ENCODE results near the gene ZFPL1. TPM values are rescaled to one million over a fixed set of nuclear protein-coding genes. Genes with fewer than 3 reads are reported as not detected.

The ZFPL1 gene
- total and polyA plus RNA-seq, 4 donors: 12.3 to 19.2 (median 16.3) TPM

DNA sequence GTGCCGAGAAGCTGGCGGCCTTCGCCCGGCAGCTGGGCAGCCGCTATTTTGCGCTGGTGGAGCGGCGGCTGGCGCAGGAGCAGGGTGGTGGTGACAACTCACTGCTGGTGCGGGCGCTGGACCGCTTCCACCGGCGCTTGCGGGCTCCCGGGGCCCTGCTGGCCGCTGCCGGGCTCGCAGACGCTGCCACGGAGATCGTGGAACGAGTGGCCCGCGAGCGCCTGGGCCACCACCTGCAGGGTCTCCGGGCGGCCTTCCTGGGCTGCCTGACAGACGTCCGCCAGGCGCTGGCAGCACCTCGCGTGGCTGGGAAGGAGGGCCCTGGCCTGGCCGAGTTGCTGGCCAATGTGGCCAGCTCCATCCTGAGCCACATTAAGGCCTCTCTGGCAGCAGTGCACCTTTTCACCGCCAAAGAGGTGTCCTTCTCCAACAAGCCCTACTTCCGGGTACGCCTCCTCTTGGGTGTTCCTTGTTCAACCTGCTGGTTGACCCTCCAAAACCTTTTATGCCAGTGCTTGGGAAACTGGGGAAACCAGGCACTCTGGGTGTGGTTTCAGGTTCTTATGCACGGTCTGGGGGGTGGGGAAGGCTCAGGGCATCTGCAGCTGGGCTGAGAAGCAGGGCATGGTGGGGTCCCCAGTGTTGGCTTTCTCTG, 24.6 kb downstream of the ZFPL1 start:
- H3K4me3 ChIP-seq (ENCODE audit: low read depth in 1 of 3, low read length in 3 of 3): no peak overlapping the region
- 96% methylated on average over 38 of the region's 38 CpGs for WGBS
- no peaks in the 10 kb centered on the region for H3K9me3 ChIP-seq (ENCODE audit: control insufficient read depth in 4 of 4, low read length in 3 of 4)
- TF ChIP-seq, protein P1, sequence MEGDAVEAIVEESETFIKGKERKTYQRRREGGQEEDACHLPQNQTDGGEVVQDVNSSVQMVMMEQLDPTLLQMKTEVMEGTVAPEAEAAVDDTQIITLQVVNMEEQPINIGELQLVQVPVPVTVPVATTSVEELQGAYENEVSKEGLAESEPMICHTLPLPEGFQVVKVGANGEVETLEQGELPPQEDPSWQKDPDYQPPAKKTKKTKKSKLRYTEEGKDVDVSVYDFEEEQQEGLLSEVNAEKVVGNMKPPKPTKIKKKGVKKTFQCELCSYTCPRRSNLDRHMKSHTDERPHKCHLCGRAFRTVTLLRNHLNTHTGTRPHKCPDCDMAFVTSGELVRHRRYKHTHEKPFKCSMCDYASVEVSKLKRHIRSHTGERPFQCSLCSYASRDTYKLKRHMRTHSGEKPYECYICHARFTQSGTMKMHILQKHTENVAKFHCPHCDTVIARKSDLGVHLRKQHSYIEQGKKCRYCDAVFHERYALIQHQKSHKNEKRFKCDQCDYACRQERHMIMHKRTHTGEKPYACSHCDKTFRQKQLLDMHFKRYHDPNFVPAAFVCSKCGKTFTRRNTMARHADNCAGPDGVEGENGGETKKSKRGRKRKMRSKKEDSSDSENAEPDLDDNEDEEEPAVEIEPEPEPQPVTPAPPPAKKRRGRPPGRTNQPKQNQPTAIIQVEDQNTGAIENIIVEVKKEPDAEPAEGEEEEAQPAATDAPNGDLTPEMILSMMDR (IDR thresholded peaks at IDR 0.05; ENCODE audit: low read depth, low read length, missing input control): no peak
- TF ChIP-seq, protein P2, sequence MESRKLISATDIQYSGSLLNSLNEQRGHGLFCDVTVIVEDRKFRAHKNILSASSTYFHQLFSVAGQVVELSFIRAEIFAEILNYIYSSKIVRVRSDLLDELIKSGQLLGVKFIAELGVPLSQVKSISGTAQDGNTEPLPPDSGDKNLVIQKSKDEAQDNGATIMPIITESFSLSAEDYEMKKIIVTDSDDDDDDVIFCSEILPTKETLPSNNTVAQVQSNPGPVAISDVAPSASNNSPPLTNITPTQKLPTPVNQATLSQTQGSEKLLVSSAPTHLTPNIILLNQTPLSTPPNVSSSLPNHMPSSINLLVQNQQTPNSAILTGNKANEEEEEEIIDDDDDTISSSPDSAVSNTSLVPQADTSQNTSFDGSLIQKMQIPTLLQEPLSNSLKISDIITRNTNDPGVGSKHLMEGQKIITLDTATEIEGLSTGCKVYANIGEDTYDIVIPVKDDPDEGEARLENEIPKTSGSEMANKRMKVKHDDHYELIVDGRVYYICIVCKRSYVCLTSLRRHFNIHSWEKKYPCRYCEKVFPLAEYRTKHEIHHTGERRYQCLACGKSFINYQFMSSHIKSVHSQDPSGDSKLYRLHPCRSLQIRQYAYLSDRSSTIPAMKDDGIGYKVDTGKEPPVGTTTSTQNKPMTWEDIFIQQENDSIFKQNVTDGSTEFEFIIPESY (IDR thresholded peaks at IDR 0.05): no peak
- TF ChIP-seq, protein P3, sequence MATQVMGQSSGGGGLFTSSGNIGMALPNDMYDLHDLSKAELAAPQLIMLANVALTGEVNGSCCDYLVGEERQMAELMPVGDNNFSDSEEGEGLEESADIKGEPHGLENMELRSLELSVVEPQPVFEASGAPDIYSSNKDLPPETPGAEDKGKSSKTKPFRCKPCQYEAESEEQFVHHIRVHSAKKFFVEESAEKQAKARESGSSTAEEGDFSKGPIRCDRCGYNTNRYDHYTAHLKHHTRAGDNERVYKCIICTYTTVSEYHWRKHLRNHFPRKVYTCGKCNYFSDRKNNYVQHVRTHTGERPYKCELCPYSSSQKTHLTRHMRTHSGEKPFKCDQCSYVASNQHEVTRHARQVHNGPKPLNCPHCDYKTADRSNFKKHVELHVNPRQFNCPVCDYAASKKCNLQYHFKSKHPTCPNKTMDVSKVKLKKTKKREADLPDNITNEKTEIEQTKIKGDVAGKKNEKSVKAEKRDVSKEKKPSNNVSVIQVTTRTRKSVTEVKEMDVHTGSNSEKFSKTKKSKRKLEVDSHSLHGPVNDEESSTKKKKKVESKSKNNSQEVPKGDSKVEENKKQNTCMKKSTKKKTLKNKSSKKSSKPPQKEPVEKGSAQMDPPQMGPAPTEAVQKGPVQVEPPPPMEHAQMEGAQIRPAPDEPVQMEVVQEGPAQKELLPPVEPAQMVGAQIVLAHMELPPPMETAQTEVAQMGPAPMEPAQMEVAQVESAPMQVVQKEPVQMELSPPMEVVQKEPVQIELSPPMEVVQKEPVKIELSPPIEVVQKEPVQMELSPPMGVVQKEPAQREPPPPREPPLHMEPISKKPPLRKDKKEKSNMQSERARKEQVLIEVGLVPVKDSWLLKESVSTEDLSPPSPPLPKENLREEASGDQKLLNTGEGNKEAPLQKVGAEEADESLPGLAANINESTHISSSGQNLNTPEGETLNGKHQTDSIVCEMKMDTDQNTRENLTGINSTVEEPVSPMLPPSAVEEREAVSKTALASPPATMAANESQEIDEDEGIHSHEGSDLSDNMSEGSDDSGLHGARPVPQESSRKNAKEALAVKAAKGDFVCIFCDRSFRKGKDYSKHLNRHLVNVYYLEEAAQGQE (IDR thresholded peaks at IDR 0.05): no peak
- TF ChIP-seq SP1 (IDR thresholded peaks at IDR 0.05) (no peak), RAD21 (IDR thresholded peaks at IDR 0.05) (no peak), NR2F2 (IDR thresholded peaks at IDR 0.05) (no peak), TAF1 (conservative IDR thresholded peaks at IDR 0.05) (no peak), JUND (IDR thresholded peaks at IDR 0.05) (no peak), GABPA (IDR thresholded peaks at IDR 0.05 in 1 of 2, conservative IDR thresholded peaks at IDR 0.05 in 1 of 2) (no peak), YY1 (IDR thresholded peaks at IDR 0.05) (no peak), FOXA1 (IDR thresholded peaks at IDR 0.05) (no peak), FOXA2 (IDR thresholded peaks at IDR 0.05) (no peak)
- TF ChIP-seq, protein P4, sequence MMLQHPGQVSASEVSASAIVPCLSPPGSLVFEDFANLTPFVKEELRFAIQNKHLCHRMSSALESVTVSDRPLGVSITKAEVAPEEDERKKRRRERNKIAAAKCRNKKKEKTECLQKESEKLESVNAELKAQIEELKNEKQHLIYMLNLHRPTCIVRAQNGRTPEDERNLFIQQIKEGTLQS (IDR thresholded peaks at IDR 0.05): no peak
- H3K27me3 ChIP-seq (ENCODE audit: control insufficient read depth in 4 of 4, insufficient read depth in 4 of 4, low read length in 3 of 4): no peaks in the 10 kb centered on the region
- no peak for DNase-seq (ENCODE audit: low spot score)
- H3K9ac ChIP-seq (ENCODE audit: low read depth in 1 of 2, low read length in 2 of 2): no peak overlapping the region
- peaks cover 3 to 13% (median 8%) of the 10 kb centered on the region in 4 donors for H3K36me3 ChIP-seq (ENCODE audit: control insufficient read depth in 4 of 4, insufficient read depth in 3 of 4, low read depth in 1 of 4, low read length in 3 of 4)
- H3K27ac ChIP-seq (ENCODE audit: low read depth in 1 of 2, low read length in 2 of 2): no peak overlapping the region
- H3K4me1 ChIP-seq (ENCODE audit: control insufficient read depth in 4 of 4, insufficient read depth in 4 of 4, low read length in 3 of 4): peaks cover 15 to 39% (median 30%) of the 10 kb centered on the region in 4 donors
